K562 (cell line): ENCODE measurements around the gene FBXW8. TPM values are rescaled to one million over a fixed set of nuclear protein-coding genes. Genes with fewer than 3 reads are reported as not detected.

Source experiments
- ARNT ChIP-seq, 2 experiments: fragments of 450-650 bp; IDR thresholded peaks; 2 replicates each; pipeline ENCODE4 v1.6.1; 2016; ENCODE audit warnings: mild to moderate bottlenecking in 1 of 2
- CTBP1 ChIP-seq: fragments of 450-650 bp; IDR thresholded peaks from 2 replicates; pipeline ENCODE4 v1.6.1; 2016; ENCODE audit warnings: borderline replicate concordance
- ESRRA ChIP-seq: fragments of 450-650 bp; IDR thresholded peaks from 2 replicates; pipeline ENCODE4 v1.6.1; 2014; ENCODE audit warnings: low read depth, mild to moderate bottlenecking, moderate library complexity, borderline replicate concordance
- HDGF ChIP-seq: fragments of 450-650 bp; IDR thresholded peaks from 2 replicates; pipeline ENCODE4 v1.6.1; 2016
- HMBOX1 ChIP-seq: sonication (generic); IDR thresholded peaks from 2 replicates; pipeline ENCODE4 v1.6.1; 2016
- HOMEZ ChIP-seq: fragments of 250-450 bp; sonication (Bioruptor Pico); IDR thresholded peaks from 2 replicates; pipeline ENCODE4 v1.4.0; 2020; ENCODE audit warnings: mild to moderate bottlenecking, moderate library complexity
- IFI16 ChIP-seq: fragments of 250-450 bp; sonication (Bioruptor Pico); IDR thresholded peaks from 2 replicates; pipeline ENCODE4 v2.1.2; 2022; ENCODE audit warnings: mild to moderate bottlenecking, inconsistent platforms
- JUNB ChIP-seq: fragments of 450-650 bp; formaldehyde crosslinking; conservative IDR thresholded peaks from 2 replicates; pipeline ENCODE4 v1.4.0; 2020; ENCODE audit warnings: mild to moderate bottlenecking
- KDM1A ChIP-seq, 2 experiments: fragments of 450-650 bp; IDR thresholded peaks; 2 replicates each; pipeline ENCODE4 v1.6.1; 2016; ENCODE audit warnings: mild to moderate bottlenecking in 2 of 2
- LEF1 ChIP-seq: fragments of 450-650 bp; IDR thresholded peaks from 2 replicates; pipeline ENCODE4 v1.6.1; 2016; ENCODE audit warnings: mild to moderate bottlenecking
- MCM5 ChIP-seq: fragments of 450-650 bp; IDR thresholded peaks from 2 replicates; pipeline ENCODE4 v1.6.1; 2016; ENCODE audit warnings: low read depth
- NCOA4 ChIP-seq: fragments of 450-650 bp; IDR thresholded peaks from 2 replicates; pipeline ENCODE4 v1.6.1; 2018; ENCODE audit warnings: mild to moderate bottlenecking; ENCODE audit not compliant: partially characterized antibody
- SAFB2 ChIP-seq: fragments of 200-400 bp; formaldehyde crosslinking; IDR thresholded peaks from 2 replicates; pipeline ENCODE4 v1.6.1; 2018; ENCODE audit warnings: borderline replicate concordance, low read length, low read depth, moderate library complexity; ENCODE audit not compliant: severe bottlenecking
- SRF ChIP-seq, 2 experiments: fragments of 250-450, 450-650 bp in 1 of 2; sonication (Bioruptor Pico) in 1 of 2; sonication (generic) in 1 of 2; formaldehyde crosslinking; IDR thresholded peaks; 2 replicates each; pipeline versions ENCODE4 v1.5.0 to v1.5.1; 2020 to 2022; ENCODE audit warnings: mild to moderate bottlenecking in 1 of 2, missing genetic modification reagents in 1 of 2
- TBL1XR1 ChIP-seq, 2 experiments: IDR thresholded peaks; 2 replicates each; pipeline ENCODE4 v1.6.1; 2012; ENCODE audit warnings: improper control_type of control experiment in 2 of 2, low read length in 2 of 2, mild to moderate bottlenecking in 1 of 2
- TEAD4 ChIP-seq, 2 experiments: sonication (generic) in 1 of 2; formaldehyde crosslinking in 1 of 2; IDR thresholded peaks; 2 replicates each; pipeline versions ENCODE4 v1.6.1 to v1.8.0; 2012 to 2022; ENCODE audit warnings: borderline replicate concordance in 1 of 2, inconsistent platforms in 1 of 2, low read length in 1 of 2, mild to moderate bottlenecking in 1 of 2, missing genetic modification reagents in 1 of 2
- TFAP4 ChIP-seq: sonication (generic); formaldehyde crosslinking; IDR thresholded peaks from 2 replicates; pipeline ENCODE4 v1.8.0; 2022; ENCODE audit warnings: missing genetic modification reagents, mild to moderate bottlenecking, moderate library complexity, borderline replicate concordance
- USF1 ChIP-seq: sonication (generic); formaldehyde crosslinking; IDR thresholded peaks from 2 replicates; pipeline ENCODE4 v1.9.0; 2022; ENCODE audit warnings: mild to moderate bottlenecking, missing genetic modification reagents
- ZKSCAN3 ChIP-seq: fragments of 250-450 bp; sonication (Bioruptor Pico); IDR thresholded peaks from 2 replicates; pipeline ENCODE4 v1.4.0; 2020
- ZNF24 ChIP-seq: fragments of 450-650 bp; IDR thresholded peaks from 2 replicates; pipeline ENCODE4 v1.6.1; 2016
- ZNF354B ChIP-seq: fragments of 250-450 bp; sonication (Bioruptor Pico); IDR thresholded peaks from 2 replicates; pipeline ENCODE4 v1.4.0; 2020
- ZNF512 ChIP-seq: IDR thresholded peaks from 2 replicates; pipeline ENCODE4 v1.6.1; 2016; ENCODE audit warnings: missing genetic modification characterization, missing compliant biosample characterization
- ZNF551 ChIP-seq: fragments of 250-450 bp; sonication (Bioruptor Pico); IDR thresholded peaks from 2 replicates; pipeline ENCODE4 v1.5.0; 2021; ENCODE audit warnings: mild to moderate bottlenecking, moderate library complexity
- ZNF780A ChIP-seq: fragments of 250-450 bp; sonication (Bioruptor Pico); IDR thresholded peaks from 2 replicates; pipeline ENCODE4 v1.5.0; 2021; ENCODE audit warnings: mild to moderate bottlenecking
- ZSCAN32 ChIP-seq: fragments of 450-650 bp; formaldehyde crosslinking; IDR thresholded peaks from 2 replicates; pipeline ENCODE4 v1.4.0; 2020; ENCODE audit warnings: mild to moderate bottlenecking, moderate library complexity
- polyA plus RNA-seq, 8 experiments: library from polyadenylated mRNA; depleted of rRNA in 4 of 8; stranded (reverse) in 5 of 8; unstranded in 3 of 8; fragments of >200 nt; fragmentation: Nextera tagmentation in 2 of 8; fragmentation: Illumina TruSeq in 1 of 8; extraction: Ambion mirVana in 2 of 8; extraction: Trizol in 1 of 8; gene quantifications; 2 replicates each; pipeline versions ENCODE4 v1.2.1 to v1.2.3, GENCODE V29; 2011 to 2014; ENCODE audit warnings: inconsistent platforms in 1 of 8, missing spikeins in 1 of 8
- total RNA-seq, 7 experiments: library from RNA; depleted of rRNA in 6 of 7; stranded (reverse); fragments of >200 nt in 6 of 7; fragmentation: Illumina TruSeq in 2 of 7; extraction: Trizol in 2 of 7; gene quantifications; 2 replicates each; pipeline versions ENCODE4 v1.2.1 to v1.2.3, GENCODE V29; 2011 to 2021; ENCODE audit warnings: low replicate concordance in 1 of 7

FBXW8 gene
- total and polyA plus RNA-seq, 9 of the 15 experiments (the other 6 are each of a cell fraction or from before 2014, with no cell fraction given): 0.58 to 8.3 (median 4.4) TPM

GRCh38 chr12:117005417-117006046, 94.8 kb downstream of the FBXW8 start (continued):
- no peak for TF ChIP-seq IFI16 (CRISPR knock-in tag)
- no peak for TF ChIP-seq ZNF551 (CRISPR knock-in tag)
- TF ChIP-seq HDGF: no peak
- TF ChIP-seq HOMEZ: no peak
- TF ChIP-seq TBL1XR1 (IDR thresholded peaks at IDR 0.05; ENCODE audit: low read length in 2 of 2): no peak
- no peak for TF ChIP-seq MCM5
- TF ChIP-seq LEF1: no peak
- no peak for TF ChIP-seq ZNF780A
- peak in 1 of 2 experiments; percentile 66; a peak in 2 of 4 replicates for TF ChIP-seq KDM1A (IDR thresholded peaks at IDR 0.05)
- no peak for TF ChIP-seq JUNB
- TF ChIP-seq SRF (CRISPR knock-in tag; IDR thresholded peaks at IDR 0.05): no peak
- TF ChIP-seq ARNT (IDR thresholded peaks at IDR 0.05): no peak
- no peak for TF ChIP-seq NCOA4
- peak; percentile 100 for TF ChIP-seq ESRRA
- no peak for TF ChIP-seq ZKSCAN3 (CRISPR knock-in tag)
- TF ChIP-seq ZNF24: 0 out of 2 replicates have a peak, but pooled peaks have one; percentile 4
- peak; percentile 99 for TF ChIP-seq CTBP1
- no peak for TF ChIP-seq ZSCAN32 (CRISPR knock-in tag)
- TF ChIP-seq TFAP4 (CRISPR knock-in tag): no peak
- TF ChIP-seq ZNF354B (CRISPR knock-in tag): peak; percentile 39; the same call in 1 of the 2 replicates
- 0 out of 2 replicates have a peak, but pooled peaks have one; percentile 41 for TF ChIP-seq HMBOX1
- peak; percentile 86 for TF ChIP-seq USF1 (CRISPR knock-in tag)
- 0 out of 2 replicates have a peak, but pooled peaks have one; percentile 43 for TF ChIP-seq TEAD4 (IDR thresholded peaks at IDR 0.05; ENCODE audit: low read length)
- no peak for TF ChIP-seq TEAD4 (CRISPR knock-in tag; IDR thresholded peaks at IDR 0.05; ENCODE audit: borderline replicate concordance)
- TF ChIP-seq ZNF512 (tag): no peak
- no peak for TF ChIP-seq SAFB2
